HCT116 (cell line): ENCODE results near the gene ZGPAT. TPM values are rescaled to one million over a fixed set of nuclear protein-coding genes. Genes with fewer than 3 reads are reported as not detected.
A peak's percentile ranks its signal among the peaks of the same experiment; 100 is the strongest.

Experiments
- ATAC-seq: fragments of 200-7000 bp; cut with Tn5 transposase; 2 replicates; pipeline ENCODE4 v1.9.1; 2020; ENCODE audit warnings: mild to moderate bottlenecking, moderate library complexity
- BruUV-seq: library from RNA; stranded (reverse); fragments of 400-500 nt; replicated peaks from 2 replicates; lab custom pipeline; 2021; lab: Mats Ljungman, UMichigan
- CTCF ChIA-PET: fragments of 300-600 bp; sonication (Branson Sonifier 250); formaldehyde crosslinking; loops from one replicate; lab custom pipeline; 2021; ENCODE audit warnings: antibody characterized with exemption; lab: Charles Lee
- POLR2A ChIA-PET: fragments of 300-600, 350-600 bp; sonication (Branson Sonifier 250); formaldehyde crosslinking; loops from one replicate; lab custom pipeline; 2021; ENCODE audit warnings: antibody characterized with exemption; lab: Charles Lee
- RAD21 ChIA-PET, 2 experiments: fragments of 300-600 bp; sonication (Branson Sonifier 250); formaldehyde crosslinking; loops; one replicate each; lab custom pipeline; 2023; ENCODE audit warnings: low total read pairs in 2 of 2; ENCODE audit not compliant: uncharacterized antibody in 2 of 2, unreplicated experiment in 2 of 2, low non-redundant PET in 1 of 2; lab: Charles Lee
- DNase-seq: peaks from one replicate; pipeline ENCODE4 v3.0.0-alpha.2; 2010; ENCODE audit warnings: low read depth, low spot score
- H2AFZ ChIP-seq: fragments of 200-600 bp; shearing (Covaris generic), sonication (generic); 2 replicates; pipeline ENCODE4 v1.6.1; 2017; ENCODE audit warnings: low read depth, mixed run types, mixed read lengths, antibody characterized with exemption, low read length; ENCODE audit not compliant: poor library complexity, severe bottlenecking
- H3K27ac ChIP-seq: 2 replicates; pipeline ENCODE4 v1.5.1; 2012; ENCODE audit warnings: low read depth, low read length
- H3K27me3 ChIP-seq: fragments of 200-600 bp; sonication (generic); 2 replicates; pipeline ENCODE4 v1.6.1; 2016; ENCODE audit warnings: mixed run types, low read length, mixed read lengths; ENCODE audit not compliant: insufficient read depth
- H3K36me3 ChIP-seq, 2 experiments: fragments of 200-500 bp in 1 of 2; fragments of 200-600 bp in 1 of 2; sonication (Bioruptor generic) in 1 of 2; sonication (generic) in 1 of 2; 2 replicates each; pipeline versions ENCODE4 v1.5.1 to v1.6.1; 2014 to 2016; ENCODE audit warnings: low read length in 2 of 2, inconsistent platforms in 1 of 2, mixed read lengths in 1 of 2, mixed run types in 1 of 2; ENCODE audit not compliant: insufficient read depth in 2 of 2, control insufficient read depth in 1 of 2
- H3K4me1 ChIP-seq, 2 experiments: fragments of 200-600 bp in 1 of 2; sonication (generic) in 1 of 2; 2 replicates each; pipeline versions ENCODE4 v1.5.1 to v1.6.1; 2012 to 2017; ENCODE audit warnings: low read length in 2 of 2, inconsistent platforms in 1 of 2, mild to moderate bottlenecking in 1 of 2, mixed read lengths in 1 of 2, mixed run types in 1 of 2, moderate library complexity in 1 of 2; ENCODE audit not compliant: insufficient read depth in 2 of 2, control insufficient read depth in 1 of 2
- H3K4me2 ChIP-seq: fragments of 200-600 bp; sonication (generic); 2 replicates; pipeline ENCODE4 v1.6.1; 2017; ENCODE audit warnings: mixed run types, low read length, mixed read lengths
- H3K4me3 ChIP-seq, 2 experiments: fragments of 200-600 bp in 1 of 2; sonication (generic) in 1 of 2; replicated peaks in 1 of 2; 2 replicates each; pipeline ENCODE4 v1.5.1; 2011 to 2016; ENCODE audit warnings: low read length in 2 of 2, control low read depth in 1 of 2, low read depth in 1 of 2, mild to moderate bottlenecking in 1 of 2, mixed read lengths in 1 of 2, mixed run types in 1 of 2
- H3K79me2 ChIP-seq: fragments of 200-600 bp; sonication (generic); 2 replicates; pipeline ENCODE4 v1.6.1; 2017; ENCODE audit warnings: mild to moderate bottlenecking, mixed run types, low read length, moderate library complexity, mixed read lengths; ENCODE audit not compliant: insufficient read depth
- H3K9ac ChIP-seq: fragments of 200-600 bp; sonication (generic); 2 replicates; pipeline ENCODE4 v1.6.1; 2016; ENCODE audit warnings: low read length, mixed read lengths
- H3K9me2 ChIP-seq: fragments of 200-600 bp; sonication (generic), shearing (Covaris generic); 2 replicates; pipeline ENCODE4 v1.6.1; 2017; ENCODE audit warnings: mixed run types, mild to moderate bottlenecking, moderate library complexity; ENCODE audit not compliant: insufficient read depth
- H3K9me3 ChIP-seq, 2 experiments: fragments of 200-500 bp in 1 of 2; fragments of 200-600 bp in 1 of 2; sonication (Bioruptor generic) in 1 of 2; sonication (generic) in 1 of 2; 2 replicates each; pipeline ENCODE4 v1.6.1; 2014 to 2017; ENCODE audit warnings: low read length in 2 of 2, mixed read lengths in 2 of 2, inconsistent platforms in 1 of 2, low read depth in 1 of 2, mild to moderate bottlenecking in 1 of 2, mixed run types in 1 of 2, moderate library complexity in 1 of 2; ENCODE audit not compliant: control insufficient read depth in 1 of 2, insufficient read depth in 1 of 2
- H4K20me1 ChIP-seq: fragments of 200-600 bp; sonication (generic), shearing (Covaris generic); 2 replicates; pipeline ENCODE4 v1.6.1; 2017; ENCODE audit warnings: mixed run types, mild to moderate bottlenecking, moderate library complexity; ENCODE audit not compliant: insufficient read depth
- CEBPB ChIP-seq: IDR thresholded peaks from 2 replicates; pipeline ENCODE4 v1.6.1; 2012; ENCODE audit warnings: low read depth
- EGR1 ChIP-seq: IDR thresholded peaks from 2 replicates; pipeline ENCODE4 v1.6.1; 2012; ENCODE audit warnings: low read depth
- ELF1 ChIP-seq: IDR thresholded peaks from 2 replicates; pipeline ENCODE4 v1.6.1; 2012; ENCODE audit warnings: low read depth, borderline replicate concordance
- EZH2 ChIP-seq: fragments of 200-600 bp; sonication (generic); IDR thresholded peaks from 2 replicates; pipeline ENCODE4 v1.6.1; 2017; ENCODE audit warnings: antibody characterized with exemption, mixed run types
- EZH2phosphoT487 ChIP-seq: fragments of 200-600 bp; IDR thresholded peaks from 2 replicates; pipeline ENCODE4 v1.6.1; 2018; ENCODE audit warnings: antibody characterized with exemption, borderline replicate concordance
- FOSL1 ChIP-seq: IDR thresholded peaks from 2 replicates; pipeline ENCODE4 v1.6.1; 2012; ENCODE audit warnings: low read depth
- JUND ChIP-seq: IDR thresholded peaks from 2 replicates; pipeline ENCODE4 v1.6.1; 2012
- POLR2AphosphoS5 ChIP-seq: IDR thresholded peaks from 2 replicates; pipeline ENCODE4 v1.6.1; 2011; ENCODE audit warnings: mild to moderate bottlenecking, low read depth, low read length, moderate library complexity
- SIN3A ChIP-seq: IDR thresholded peaks from 2 replicates; pipeline ENCODE4 v1.6.1; 2012; ENCODE audit warnings: low read depth
- SP1 ChIP-seq: IDR thresholded peaks from 2 replicates; pipeline ENCODE4 v1.6.1; 2012; ENCODE audit warnings: low read depth
- SRF ChIP-seq: IDR thresholded peaks from 2 replicates; pipeline ENCODE4 v1.6.1; 2012; ENCODE audit warnings: low read depth
- TCF7L2 ChIP-seq: IDR thresholded peaks from 2 replicates; pipeline ENCODE4 v1.7.0; 2011; ENCODE audit warnings: borderline replicate concordance, inconsistent platforms; ENCODE audit not compliant: insufficient read depth, insufficient read length; ENCODE audit errors: extremely low read depth
- YY1 ChIP-seq: IDR thresholded peaks from 2 replicates; pipeline ENCODE4 v1.6.1; 2011; ENCODE audit warnings: low read length, low read depth, moderate library complexity, mild to moderate bottlenecking; ENCODE audit not compliant: insufficient replicate concordance; ENCODE audit errors: extremely low read depth
- ZFX ChIP-seq: fragments of 450-650 bp; IDR thresholded peaks from 2 replicates; pipeline ENCODE4 v1.6.1; 2017
- ZNF274 ChIP-seq: fragments of 200-500 bp; sonication (Bioruptor generic); IDR thresholded peaks from 2 replicates; pipeline ENCODE4 v1.6.1; 2014; ENCODE audit warnings: mild to moderate bottlenecking, low read depth, low read length, inconsistent platforms
- intact Hi-C: fragments of 100-400 bp; cut with micrococcal nuclease; formaldehyde crosslinking; loops from 2 replicates; pipeline ENCODE4 v1.10.0; 2022
- total RNA-seq: library from RNA; stranded (reverse); gene quantifications from one replicate; pipeline ENCODE4 v1.2.1, GENCODE V29; 2021; ENCODE audit not compliant: unreplicated experiment
- TF ChIP-seq, protein P1 (sequence below): IDR thresholded peaks from 2 replicates; pipeline ENCODE4 v1.6.1; 2012
- TF ChIP-seq, protein P2 (sequence below): IDR thresholded peaks from 2 replicates; pipeline ENCODE4 v1.6.1; 2011; ENCODE audit warnings: mild to moderate bottlenecking, low read length, moderate library complexity; ENCODE audit not compliant: insufficient replicate concordance; ENCODE audit errors: extremely low read depth
- TF ChIP-seq, protein P3 (sequence below), 3 experiments: fragments of 200-600 bp in 1 of 3; sonication (generic) in 1 of 3; IDR thresholded peaks in 2 of 3; conservative IDR thresholded peaks in 1 of 3; 2 replicates each; pipeline ENCODE4 v1.5.1; 2012 to 2017; ENCODE audit warnings: low read depth in 2 of 3, low read length in 2 of 3, antibody characterized with exemption in 1 of 3, borderline replicate concordance in 1 of 3, control low read depth in 1 of 3, mild to moderate bottlenecking in 1 of 3, mixed read lengths in 1 of 3, mixed run types in 1 of 3, moderate library complexity in 1 of 3; ENCODE audit not compliant: insufficient read depth in 1 of 3

Gene ZGPAT
- total RNA-seq, 1 experiment from 2014 or later: 30.6 TPM

GRCh38 chr20:63732118-63733095, 24.6 kb downstream of the ZGPAT start:
- Histone ChIP-seq H3K4me1 (peaks cover 10 to 21% of the 10 kb centered on the region in 2 experiments; a peak in 3 of 4 replicates), H3K79me2 (peaks cover 62% of the 10 kb centered on the region), H3K27me3 (no peaks in the 10 kb centered on the region), H3K27ac (peak overlapping the region; percentile 29; the same call in 1 of the 2 replicates), H3K9me3 (no peaks in the 10 kb centered on the region), H4K20me1 (no peaks in the 10 kb centered on the region), H3K9me2 (no peaks in the 10 kb centered on the region), H2AFZ (no peak overlapping the region), H3K36me3 (peaks cover 0 to 16% of the 10 kb centered on the region in 2 experiments; a peak in 2 of 4 replicates), H3K4me3 (no peak overlapping the region), H3K9ac (no peak overlapping the region), H3K4me2 (no peak overlapping the region)
- ATAC-seq (no peak), DNase-seq (no peak)
- ChIA-PET CTCF (no interaction called here), POLR2A (no interaction called here), RAD21 (no interaction called here)
- intact Hi-C loops: loop anchor here (10.0 kb wide), 1 partner anchor 132 kb away; the partner anchor contains the start of genes ABHD16B and TPD52L2
- TF ChIP-seq ZFX (no peak), SP1 (no peak), EZH2phosphoT487 (no peak), YY1 (no peak), FOSL1 (no peak), ELF1 (no peak), TCF7L2 (no peak), EGR1 (no peak), JUND (no peak), EZH2 (no peak), CEBPB (no peak), SIN3A (no peak), POLR2AphosphoS5 (no peak), ZNF274 (no peak), SRF (no peak)
- TF ChIP-seq, protein P1, sequence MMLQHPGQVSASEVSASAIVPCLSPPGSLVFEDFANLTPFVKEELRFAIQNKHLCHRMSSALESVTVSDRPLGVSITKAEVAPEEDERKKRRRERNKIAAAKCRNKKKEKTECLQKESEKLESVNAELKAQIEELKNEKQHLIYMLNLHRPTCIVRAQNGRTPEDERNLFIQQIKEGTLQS: no peak
- TF ChIP-seq, protein P2, sequence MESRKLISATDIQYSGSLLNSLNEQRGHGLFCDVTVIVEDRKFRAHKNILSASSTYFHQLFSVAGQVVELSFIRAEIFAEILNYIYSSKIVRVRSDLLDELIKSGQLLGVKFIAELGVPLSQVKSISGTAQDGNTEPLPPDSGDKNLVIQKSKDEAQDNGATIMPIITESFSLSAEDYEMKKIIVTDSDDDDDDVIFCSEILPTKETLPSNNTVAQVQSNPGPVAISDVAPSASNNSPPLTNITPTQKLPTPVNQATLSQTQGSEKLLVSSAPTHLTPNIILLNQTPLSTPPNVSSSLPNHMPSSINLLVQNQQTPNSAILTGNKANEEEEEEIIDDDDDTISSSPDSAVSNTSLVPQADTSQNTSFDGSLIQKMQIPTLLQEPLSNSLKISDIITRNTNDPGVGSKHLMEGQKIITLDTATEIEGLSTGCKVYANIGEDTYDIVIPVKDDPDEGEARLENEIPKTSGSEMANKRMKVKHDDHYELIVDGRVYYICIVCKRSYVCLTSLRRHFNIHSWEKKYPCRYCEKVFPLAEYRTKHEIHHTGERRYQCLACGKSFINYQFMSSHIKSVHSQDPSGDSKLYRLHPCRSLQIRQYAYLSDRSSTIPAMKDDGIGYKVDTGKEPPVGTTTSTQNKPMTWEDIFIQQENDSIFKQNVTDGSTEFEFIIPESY: no peak
- TF ChIP-seq, protein P3, sequence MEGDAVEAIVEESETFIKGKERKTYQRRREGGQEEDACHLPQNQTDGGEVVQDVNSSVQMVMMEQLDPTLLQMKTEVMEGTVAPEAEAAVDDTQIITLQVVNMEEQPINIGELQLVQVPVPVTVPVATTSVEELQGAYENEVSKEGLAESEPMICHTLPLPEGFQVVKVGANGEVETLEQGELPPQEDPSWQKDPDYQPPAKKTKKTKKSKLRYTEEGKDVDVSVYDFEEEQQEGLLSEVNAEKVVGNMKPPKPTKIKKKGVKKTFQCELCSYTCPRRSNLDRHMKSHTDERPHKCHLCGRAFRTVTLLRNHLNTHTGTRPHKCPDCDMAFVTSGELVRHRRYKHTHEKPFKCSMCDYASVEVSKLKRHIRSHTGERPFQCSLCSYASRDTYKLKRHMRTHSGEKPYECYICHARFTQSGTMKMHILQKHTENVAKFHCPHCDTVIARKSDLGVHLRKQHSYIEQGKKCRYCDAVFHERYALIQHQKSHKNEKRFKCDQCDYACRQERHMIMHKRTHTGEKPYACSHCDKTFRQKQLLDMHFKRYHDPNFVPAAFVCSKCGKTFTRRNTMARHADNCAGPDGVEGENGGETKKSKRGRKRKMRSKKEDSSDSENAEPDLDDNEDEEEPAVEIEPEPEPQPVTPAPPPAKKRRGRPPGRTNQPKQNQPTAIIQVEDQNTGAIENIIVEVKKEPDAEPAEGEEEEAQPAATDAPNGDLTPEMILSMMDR (IDR thresholded peaks at IDR 0.05 in 2 of 3, conservative IDR thresholded peaks at IDR 0.05 in 1 of 3; ENCODE audit: borderline replicate concordance in 1 of 3, insufficient read depth in 1 of 3, low read depth in 2 of 3, low read length in 2 of 3): no peak
- BruUV-seq: no TSS peak
